Brain microvascular endothelial cell (primary cell): ENCODE data around the gene WDR70.
"Not testable (repeated sequence)": the region's sequence is repeated elsewhere in the genome, so short reads cannot be mapped to it uniquely, and the experiment has no call there.

Experiments
- DNase-seq: peaks from one replicate; pipeline ENCODE4 v3.0.0-alpha.2; 2020
- H3K27ac ChIP-seq: fragments of 250-450 bp; sonication (Bioruptor Pico); 2 replicates; pipeline ENCODE4 v1.5.1; 2020; ENCODE audit warnings: mild to moderate bottlenecking, moderate library complexity
- H3K27me3 ChIP-seq: fragments of 250-450 bp; sonication (Bioruptor Pico); replicated peaks from 2 replicates; pipeline ENCODE4 v1.5.1; 2020; ENCODE audit warnings: mild to moderate bottlenecking
- H3K36me3 ChIP-seq: fragments of 250-450 bp; sonication (Bioruptor Pico); replicated peaks from 2 replicates; pipeline ENCODE4 v1.5.1; 2020; ENCODE audit warnings: mild to moderate bottlenecking
- H3K4me3 ChIP-seq: 2 replicates; pipeline ENCODE4 v1.5.1; 2011; ENCODE audit warnings: low read depth, mild to moderate bottlenecking, control low read depth, low read length, moderate library complexity
- CTCF ChIP-seq: IDR thresholded peaks from 2 replicates; pipeline ENCODE4 v1.5.1; 2011; ENCODE audit warnings: low read depth, mild to moderate bottlenecking, moderate library complexity, low read length, control low read depth, inconsistent platforms; ENCODE audit errors: missing control alignments
- in situ Hi-C: cut with HindIII; loops from 2 replicates; pipeline ENCODE4 v1.10.0; 2017; ENCODE audit warnings: low sequenced_read_pairs, low pct_ligation_motif_present

Gene WDR70

GRCh38 chr5:37637165-37637845 is 258.2 kb downstream of the WDR70 start:
- H3K36me3 ChIP-seq: no peaks in the 10 kb centered on the region
- TF ChIP-seq CTCF: no peak
- in situ Hi-C loops: no loop called here
- H3K27me3 ChIP-seq: no peaks in the 10 kb centered on the region
- no peak for DNase-seq
- H3K27ac ChIP-seq: no peak overlapping the region
- no peak overlapping the region for H3K4me3 ChIP-seq

GRCh38 chr5:37638897-37639296 is 259.8 kb downstream of the WDR70 start:
- in situ Hi-C loops: no loop called here
- Histone ChIP-seq H3K27ac (no peak overlapping the region), H3K27me3 (no peaks in the 10 kb centered on the region)

GRCh38 chr5:37640088-37640487 is 261.0 kb downstream of the WDR70 start:
- no peak for DNase-seq
- no peak overlapping the region for H3K4me3 ChIP-seq
- no peak overlapping the region for H3K27ac ChIP-seq
- TF ChIP-seq CTCF: no peak
- in situ Hi-C loops: no loop called here
- no peaks in the 10 kb centered on the region for H3K27me3 ChIP-seq
- no peaks in the 10 kb centered on the region for H3K36me3 ChIP-seq

More at GRCh38 chr5:37638897-37639296, 259.8 kb downstream of the WDR70 start:
- no peak for TF ChIP-seq CTCF
- H3K4me3 ChIP-seq: no peak overlapping the region
- DNase-seq: no peak
- no peaks in the 10 kb centered on the region for H3K36me3 ChIP-seq

GRCh38 chr5:37641933-37642332 is 262.8 kb downstream of the WDR70 start:
- in situ Hi-C loops: no loop called here
- Histone ChIP-seq H3K27me3 (no peaks in the 10 kb centered on the region), H3K36me3 (no peaks in the 10 kb centered on the region), H3K4me3 (no peak overlapping the region), H3K27ac (no peak overlapping the region)
- DNase-seq: no peak
- TF ChIP-seq CTCF: no peak

GRCh38 chr5:37645707-37646106 is 266.6 kb downstream of the WDR70 start:
- TF ChIP-seq CTCF: no peak
- no peaks in the 10 kb centered on the region for H3K27me3 ChIP-seq
- no peak overlapping the region for H3K4me3 ChIP-seq
- H3K36me3 ChIP-seq: no peaks in the 10 kb centered on the region
- DNase-seq: no peak
- no peak overlapping the region for H3K27ac ChIP-seq
- in situ Hi-C loops: no loop called here

GRCh38 chr5:37654566-37654965 is 275.4 kb downstream of the WDR70 start:
- in situ Hi-C loops, H3K4me3 ChIP-seq, H3K27ac ChIP-seq, H3K27me3 ChIP-seq, DNase-seq, H3K36me3 ChIP-seq: not testable (repeated sequence)
